GM12878 (cell line): ENCODE results near the gene FAM118B. TPM values are rescaled to one million over a fixed set of nuclear protein-coding genes. Genes with fewer than 3 reads are reported as not detected.
A peak's percentile ranks its signal among the peaks of the same experiment; 100 is the strongest.

ENCODE experiments used
- ATAC-seq: fragments of 200-7000 bp; cut with Tn5 transposase; 3 replicates; pipeline ENCODE4 v1.9.1; 2020; ENCODE audit warnings: mild to moderate bottlenecking, moderate library complexity
- BruUV-seq: library from RNA; stranded (reverse); fragments of 400-500 nt; replicated peaks from 2 replicates; lab custom pipeline; 2021; lab: Mats Ljungman, UMichigan
- CTCF ChIA-PET: fragments of 300-600 bp; sonication (Branson Sonifier 250); formaldehyde crosslinking; extraction: SDS; loops from one replicate; lab custom pipeline; 2021; ENCODE audit warnings: inconsistent platforms; lab: Yijun Ruan, JAX
- POLR2A ChIA-PET: fragments of 350-600 bp; formaldehyde crosslinking; extraction: SDS; loops from one replicate; lab custom pipeline; 2021; ENCODE audit warnings: inconsistent platforms; lab: Charles Lee
- RAD21 ChIA-PET: fragments of 300-600 bp; sonication (Branson Sonifier 250); formaldehyde crosslinking; loops from one replicate; lab custom pipeline; 2023; ENCODE audit warnings: antibody characterized with exemption; ENCODE audit not compliant: unreplicated experiment; lab: Charles Lee
- SMC1A ChIA-PET: fragments of 300-600 bp; sonication (Branson Sonifier 250); formaldehyde crosslinking; loops from one replicate; lab custom pipeline; 2023; ENCODE audit not compliant: unreplicated experiment, uncharacterized antibody; lab: Charles Lee
- DNase-seq: peaks from one replicate; pipeline ENCODE4 v3.0.0-alpha.2; 2011; ENCODE audit warnings: low read depth, low spot score
- FAIRE-seq: peaks from 3 replicates; lab custom pipeline; 2011; peaks lifted over from hg19 to GRCh38; lab: Jason Lieb, UNC
- H2AFZ ChIP-seq: 2 replicates; pipeline ENCODE4 v1.6.0; 2011; ENCODE audit warnings: low read depth, low read length, control low read depth; ENCODE audit not compliant: control insufficient read depth
- H3K27ac ChIP-seq: 2 replicates; pipeline ENCODE4 v1.5.1; 2011; ENCODE audit warnings: control low read depth; ENCODE audit not compliant: control insufficient read depth, insufficient read depth
- H3K27me3 ChIP-seq, 2 experiments: replicated peaks in 1 of 2; 2 replicates each; pipeline versions ENCODE4 v1.6.0 to v1.6.1; 2011; ENCODE audit warnings: low read length in 1 of 2; ENCODE audit not compliant: control insufficient read depth in 2 of 2, insufficient read depth in 2 of 2
- H3K36me3 ChIP-seq, 2 experiments: 2 replicates each; pipeline ENCODE4 v1.5.1; 2011; ENCODE audit warnings: low read length in 1 of 2; ENCODE audit not compliant: control insufficient read depth in 2 of 2, insufficient read depth in 2 of 2
- H3K4me1 ChIP-seq: 2 replicates; pipeline ENCODE4 v1.6.1; 2011; ENCODE audit warnings: mild to moderate bottlenecking, low read length, moderate library complexity, mixed read lengths; ENCODE audit not compliant: control insufficient read depth, insufficient read depth
- H3K4me2 ChIP-seq: 2 replicates; pipeline ENCODE4 v1.6.0; 2011; ENCODE audit warnings: control low read depth; ENCODE audit not compliant: control insufficient read depth, insufficient read depth
- H3K4me3 ChIP-seq: fragments of 200-600 bp; sonication (generic); 2 replicates; pipeline ENCODE4 v1.5.1; 2016
- H3K79me2 ChIP-seq: 2 replicates; pipeline ENCODE4 v1.6.0; 2011; ENCODE audit warnings: low read length; ENCODE audit not compliant: control insufficient read depth, insufficient read depth
- H3K9ac ChIP-seq: 2 replicates; pipeline ENCODE4 v1.8.0; 2011; ENCODE audit warnings: low read length, control low read depth, mixed read lengths; ENCODE audit not compliant: control insufficient read depth, insufficient read depth
- H3K9me3 ChIP-seq: replicated peaks from 3 replicates; pipeline ENCODE4 v1.5.1; 2011; ENCODE audit warnings: mild to moderate bottlenecking, low read length; ENCODE audit not compliant: control insufficient read depth, insufficient read depth
- H4K20me1 ChIP-seq: 2 replicates; pipeline ENCODE4 v1.6.0; 2011; ENCODE audit not compliant: control insufficient read depth, insufficient read depth
- ATF2 ChIP-seq: IDR thresholded peaks from 2 replicates; pipeline ENCODE4 v1.6.1; 2012; ENCODE audit warnings: low read length, inconsistent platforms
- ATF7 ChIP-seq: fragments of 450-650 bp; IDR thresholded peaks from 2 replicates; pipeline ENCODE4 v1.6.1; 2016; ENCODE audit warnings: low read depth, mild to moderate bottlenecking
- CREB1 ChIP-seq: IDR thresholded peaks from 2 replicates; pipeline ENCODE4 v1.6.1; 2012; ENCODE audit warnings: low read depth, mild to moderate bottlenecking, inconsistent platforms
- CREM ChIP-seq: IDR thresholded peaks from 2 replicates; pipeline ENCODE4 v1.6.1; 2014; ENCODE audit warnings: antibody characterized with exemption, low read depth
- E4F1 ChIP-seq: fragments of 450-650 bp; IDR thresholded peaks from 2 replicates; pipeline ENCODE4 v1.6.1; 2018; ENCODE audit warnings: borderline replicate concordance, mild to moderate bottlenecking; ENCODE audit not compliant: partially characterized antibody
- FOXK2 ChIP-seq: fragments of 450-650 bp; IDR thresholded peaks from 2 replicates; pipeline ENCODE4 v1.6.1; 2017; ENCODE audit warnings: mild to moderate bottlenecking, moderate library complexity
- JUNB ChIP-seq: IDR thresholded peaks from 2 replicates; pipeline ENCODE4 v1.6.1; 2016; ENCODE audit warnings: antibody characterized with exemption, mild to moderate bottlenecking
- NFIC ChIP-seq: IDR thresholded peaks from 2 replicates; pipeline ENCODE4 v1.6.1; 2012; ENCODE audit warnings: low read depth, mild to moderate bottlenecking, inconsistent platforms, low read length, moderate library complexity
- NFYA ChIP-seq: IDR thresholded peaks from 2 replicates; pipeline ENCODE4 v1.6.1; 2011; ENCODE audit warnings: low read depth, mild to moderate bottlenecking, low read length, improper control_type of control experiment, borderline replicate concordance
- PAX8 ChIP-seq: fragments of 450-650 bp; IDR thresholded peaks from 2 replicates; pipeline ENCODE4 v1.6.1; 2017; ENCODE audit warnings: mild to moderate bottlenecking, moderate library complexity
- PKNOX1 ChIP-seq: fragments of 450-650 bp; IDR thresholded peaks from 2 replicates; pipeline ENCODE4 v1.6.1; 2016; ENCODE audit warnings: mild to moderate bottlenecking
- POLR2AphosphoS5 ChIP-seq: IDR thresholded peaks from 2 replicates; pipeline ENCODE4 v1.6.1; 2011; ENCODE audit warnings: mild to moderate bottlenecking, low read length, inconsistent platforms
- POU2F2 ChIP-seq: IDR thresholded peaks from 3 replicates; pipeline ENCODE4 v1.6.1; 2011; ENCODE audit warnings: low read depth, mild to moderate bottlenecking, low read length, borderline replicate concordance
- RUNX3 ChIP-seq: IDR thresholded peaks from 2 replicates; pipeline ENCODE4 v1.6.1; 2012; ENCODE audit warnings: low read length, inconsistent platforms
- SMAD1 ChIP-seq: fragments of 450-650 bp; IDR thresholded peaks from 2 replicates; pipeline ENCODE4 v1.6.1; 2018; ENCODE audit warnings: mild to moderate bottlenecking, low read depth; ENCODE audit not compliant: partially characterized antibody
- TCF7 ChIP-seq: IDR thresholded peaks from 2 replicates; pipeline ENCODE4 v1.6.1; 2014; ENCODE audit warnings: antibody characterized with exemption, borderline replicate concordance
- USF1 ChIP-seq: IDR thresholded peaks from 2 replicates; pipeline ENCODE4 v1.6.1; 2011; ENCODE audit warnings: borderline replicate concordance, low read depth, mild to moderate bottlenecking, moderate library complexity, mixed read lengths, low read length; ENCODE audit not compliant: insufficient read depth; ENCODE audit errors: extremely low read length
- WRNIP1 ChIP-seq: IDR thresholded peaks from 2 replicates; pipeline ENCODE4 v1.6.1; 2011; ENCODE audit warnings: low read depth, low read length, improper control_type of control experiment, borderline replicate concordance
- WGBS: methylation state at CpG from one replicate; pipeline ENCODE4 v1.1.6; 2016; ENCODE audit warnings: low lambda C conversion rate; ENCODE audit not compliant: insufficient replicate concordance, insufficient coverage; ENCODE audit errors: missing lambda C conversion rate; 5-methylcytosine and 5-hydroxymethylcytosine counted together
- in situ Hi-C: fragments of 300-500 bp; cut with MboI; formaldehyde crosslinking; loops from 9 replicates; pipeline ENCODE4 v1.14.3; 2018; ENCODE audit warnings: mixed read lengths
- intact Hi-C: fragments of 100-400 bp; cut with micrococcal nuclease; formaldehyde crosslinking; loops from one replicate; pipeline ENCODE4 v1.14.2; 2022; ENCODE audit not compliant: unreplicated experiment
- polyA plus RNA-seq, 11 experiments: library from polyadenylated mRNA; depleted of rRNA in 4 of 11; unstranded in 6 of 11; stranded (reverse) in 5 of 11; fragments of >200 nt; fragmentation: Nextera tagmentation in 4 of 11; fragmentation: Illumina TruSeq in 1 of 11; extraction: Ambion mirVana in 4 of 11; extraction: Trizol in 1 of 11; gene quantifications; 1 replicate in 1 of 11; 2 replicates in 10 of 11; pipeline versions ENCODE4 v1.2.1 to v1.2.3, GENCODE V29; 2011 to 2016; ENCODE audit warnings: inconsistent platforms in 2 of 11, missing spikeins in 2 of 11, low read depth in 1 of 11
- total RNA-seq, 4 experiments: library from RNA; depleted of rRNA in 3 of 4; stranded (reverse); fragments of >200 nt in 3 of 4; fragmentation: Illumina TruSeq in 1 of 4; extraction: Trizol in 1 of 4; gene quantifications; 2 replicates each; pipeline versions ENCODE4 v1.2.1 to v1.2.3, GENCODE V29; 2013 to 2021

The FAM118B gene
- total and polyA plus RNA-seq, 10 of the 15 experiments (the other 5 are each of a cell fraction or from before 2014, with no cell fraction given): 12.8 to 29.7 (median 16.5) TPM

- H3K4me1 ChIP-seq: peaks cover 22% of the 10 kb centered on the region
- POLR2A ChIA-PET: no interaction called here
- BruUV-seq: no TSS peak
- peak overlapping the region; percentile 96; the same call in 1 of the 2 replicates for H3K4me3 ChIP-seq
- 4% methylated on average over 4 of the region's 6 CpGs for WGBS
- no peak for TF ChIP-seq PAX8
- 0 out of 2 replicates have a peak, but pooled peaks have one; percentile 32 for TF ChIP-seq POLR2AphosphoS5
- no peak for TF ChIP-seq E4F1
- TF ChIP-seq NFIC: 0 out of 2 replicates have a peak, but pooled peaks have one; percentile 23
- TF ChIP-seq CREM: peak; percentile 34; the same call in 1 of the 2 replicates
- peak; percentile 92; the same call in 2 of the 3 replicates for TF ChIP-seq POU2F2
- TF ChIP-seq JUNB: 0 out of 2 replicates have a peak, but pooled peaks have one; percentile 10
- TF ChIP-seq RUNX3: peak; percentile 81
- 0 out of 2 replicates have a peak, but pooled peaks have one; percentile 57 for TF ChIP-seq ATF7
- TF ChIP-seq ATF2: 0 out of 2 replicates have a peak, but pooled peaks have one; percentile 30
- TF ChIP-seq WRNIP1: no peak
- peak; percentile 41; the same call in 1 of the 2 replicates for TF ChIP-seq TCF7
- TF ChIP-seq CREB1: 0 out of 2 replicates have a peak, but pooled peaks have one; percentile 52
- TF ChIP-seq NFYA: no peak
- peak; percentile 81 for TF ChIP-seq SMAD1
- TF ChIP-seq USF1: no peak
- 0 out of 2 replicates have a peak, but pooled peaks have one; percentile 9 for TF ChIP-seq PKNOX1
- no peak for TF ChIP-seq FOXK2
- H3K27me3 ChIP-seq: no peaks in the 10 kb centered on the region
- SMC1A ChIA-PET: interaction anchor here (2.7 kb wide), 1 partner anchor 22 kb away, joined by 9 read pairs; no protein-coding TSS in a partner anchor
- H3K79me2 ChIP-seq: peaks cover 6% of the 10 kb centered on the region
- RAD21 ChIA-PET: no interaction called here
- no peak overlapping the region for H2AFZ ChIP-seq
- H3K9ac ChIP-seq: no peak overlapping the region
- no peaks in the 10 kb centered on the region for H3K9me3 ChIP-seq
- in situ Hi-C loops (no loop called here), intact Hi-C loops (loop anchor here (1.0 kb wide), 1 partner anchor 19 kb away; the partner anchor contains the start of gene DCPS)
- H4K20me1 ChIP-seq: no peaks in the 10 kb centered on the region
- FAIRE-seq (peak; percentile 90), ATAC-seq (peak; percentile 59), DNase-seq (peak; percentile 94)
- H3K27ac ChIP-seq: no peak overlapping the region
- CTCF ChIA-PET: interaction anchor here (2.6 kb wide), 1 partner anchor 15 kb away, joined by 10 read pairs; no protein-coding TSS in a partner anchor
- H3K36me3 ChIP-seq: no peaks in the 10 kb centered on the region; a peak in 1 of 4 replicates
- peak overlapping the region; percentile 89 for H3K4me2 ChIP-seq
Observed at GRCh38 chr11:126284829-126285228, 73.2 kb downstream of the FAM118B start.
